HFF-Myc (cell line): ENCODE data around the gene IMPA2.
"Not testable (repeated sequence)": the region's sequence is repeated elsewhere in the genome, so short reads cannot be mapped to it uniquely, and the experiment has no call there.

Source experiments
- DNase-seq: peaks from one replicate; pipeline ENCODE4 v3.0.0-alpha.2; 2011; ENCODE audit warnings: low read depth; ENCODE audit errors: extremely low read depth
- H3K4me3 ChIP-seq: replicated peaks from 2 replicates; pipeline ENCODE4 v1.5.1; 2011; ENCODE audit warnings: low read depth, mild to moderate bottlenecking, control low read depth, low read length
- TF ChIP-seq, protein P1 (sequence below): IDR thresholded peaks from 2 replicates; pipeline ENCODE4 v1.5.1; 2012; ENCODE audit warnings: mild to moderate bottlenecking, low read depth, low read length, control low read depth; ENCODE audit errors: missing control alignments

IMPA2 gene

DNA sequence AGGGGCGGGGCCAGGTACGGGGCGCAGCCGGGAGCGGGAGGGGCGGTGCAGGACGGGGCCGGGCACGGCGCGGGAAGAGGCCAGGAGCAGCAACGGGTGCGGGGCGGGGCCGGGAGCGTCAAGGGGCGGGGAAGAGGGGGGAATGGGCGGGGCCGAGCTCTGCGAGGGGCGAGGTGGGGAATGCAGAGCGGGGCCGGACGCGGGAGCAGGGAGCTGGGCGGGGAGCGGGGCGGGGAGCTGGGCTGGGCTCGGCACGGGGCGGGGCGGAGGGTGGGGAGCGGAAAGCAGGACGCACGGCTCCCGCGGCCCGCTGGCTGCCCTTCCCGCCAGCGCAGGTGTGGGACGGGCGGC, at the start of gene IMPA2:
Gene IMPA2, plus strand, starts transcription at position 316 of the 351 bp plus-strand sequence. CDS start 163 bp downstream, outside the sequence.
- TF ChIP-seq, protein P1, sequence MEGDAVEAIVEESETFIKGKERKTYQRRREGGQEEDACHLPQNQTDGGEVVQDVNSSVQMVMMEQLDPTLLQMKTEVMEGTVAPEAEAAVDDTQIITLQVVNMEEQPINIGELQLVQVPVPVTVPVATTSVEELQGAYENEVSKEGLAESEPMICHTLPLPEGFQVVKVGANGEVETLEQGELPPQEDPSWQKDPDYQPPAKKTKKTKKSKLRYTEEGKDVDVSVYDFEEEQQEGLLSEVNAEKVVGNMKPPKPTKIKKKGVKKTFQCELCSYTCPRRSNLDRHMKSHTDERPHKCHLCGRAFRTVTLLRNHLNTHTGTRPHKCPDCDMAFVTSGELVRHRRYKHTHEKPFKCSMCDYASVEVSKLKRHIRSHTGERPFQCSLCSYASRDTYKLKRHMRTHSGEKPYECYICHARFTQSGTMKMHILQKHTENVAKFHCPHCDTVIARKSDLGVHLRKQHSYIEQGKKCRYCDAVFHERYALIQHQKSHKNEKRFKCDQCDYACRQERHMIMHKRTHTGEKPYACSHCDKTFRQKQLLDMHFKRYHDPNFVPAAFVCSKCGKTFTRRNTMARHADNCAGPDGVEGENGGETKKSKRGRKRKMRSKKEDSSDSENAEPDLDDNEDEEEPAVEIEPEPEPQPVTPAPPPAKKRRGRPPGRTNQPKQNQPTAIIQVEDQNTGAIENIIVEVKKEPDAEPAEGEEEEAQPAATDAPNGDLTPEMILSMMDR = no peak
- peak within 1 kb of the TSS; percentile 65 for H3K4me3 ChIP-seq
- DNase-seq = no peak

DNA sequence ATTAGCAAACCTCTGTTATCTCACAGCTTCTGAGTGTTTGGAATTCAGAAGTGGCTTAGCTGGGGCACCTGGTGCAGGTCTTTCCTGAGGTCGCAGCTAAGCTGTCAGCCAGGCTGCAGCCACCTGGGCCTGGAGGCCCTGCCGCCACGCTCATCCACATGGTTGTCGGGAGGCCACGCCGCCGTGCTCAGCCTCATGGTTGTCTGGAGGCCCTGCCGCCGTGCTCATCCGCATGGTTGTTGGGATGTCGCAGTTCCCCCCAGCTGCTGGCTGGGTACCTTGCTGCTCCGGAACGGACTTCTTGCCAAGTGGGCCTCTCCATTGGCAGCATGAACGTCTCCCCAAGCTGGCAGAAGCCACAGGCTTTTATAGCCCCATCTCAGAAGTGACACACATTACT, 48.9 kb upstream of the IMPA2 start:
- TF ChIP-seq, protein P1 = no peak
- H3K4me3 ChIP-seq = no peak overlapping the region
- no peak for DNase-seq

DNA sequence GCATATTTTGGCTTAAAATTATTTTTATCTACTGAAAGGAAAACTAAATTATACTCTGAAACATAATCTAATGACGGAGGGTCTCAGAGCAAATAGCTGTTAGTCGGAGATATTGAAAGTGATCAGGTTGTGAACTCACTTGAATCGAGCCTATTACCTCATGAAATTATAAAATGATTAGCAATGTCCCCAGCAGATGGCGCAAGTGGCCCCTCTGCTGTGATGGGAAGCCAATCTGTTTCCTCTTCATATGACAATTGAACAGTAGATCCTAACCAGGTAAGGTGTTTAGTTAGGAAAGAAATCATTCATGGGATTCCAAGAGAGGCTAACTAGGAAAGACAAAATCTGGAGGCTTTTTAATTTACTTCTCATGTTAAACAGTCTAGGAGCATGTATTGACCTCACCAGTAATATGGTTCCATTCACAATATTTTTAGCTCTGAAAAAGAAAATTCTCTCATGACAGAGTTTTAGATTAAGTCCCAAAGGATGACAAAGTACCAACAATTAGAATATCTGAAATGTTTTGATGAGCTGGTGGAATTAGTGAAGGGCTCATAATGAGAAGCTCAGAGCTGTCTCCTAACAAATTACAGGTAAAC, 43.3 kb upstream of the IMPA2 start:
- no peak for DNase-seq
- TF ChIP-seq, protein P1 = peak; percentile 69

DNA sequence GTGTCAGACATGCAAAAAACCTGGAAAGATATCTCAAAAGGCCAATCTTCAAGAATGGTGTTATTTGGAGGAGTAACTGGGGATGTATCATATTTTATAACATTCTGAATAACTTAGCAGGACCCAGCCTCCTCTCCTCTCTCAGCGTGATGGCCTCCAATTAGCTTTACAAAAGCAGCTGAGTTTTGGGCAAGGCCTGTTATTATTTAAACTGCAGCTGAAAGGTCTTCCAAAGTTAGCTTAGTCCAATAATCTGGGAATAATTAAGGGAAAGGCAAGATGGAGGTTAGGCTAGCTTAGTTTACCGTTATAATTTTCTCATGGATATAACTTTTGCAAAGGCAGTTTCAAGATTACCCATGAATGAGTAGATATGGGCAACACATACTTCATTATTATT, 40.4 kb upstream of the IMPA2 start:
- TF ChIP-seq, protein P1 = no peak
- H3K4me3 ChIP-seq = no peak overlapping the region
- DNase-seq = no peak

More for the DNA sequence above, 43.3 kb upstream of the IMPA2 start:
- no peak overlapping the region for H3K4me3 ChIP-seq

DNA sequence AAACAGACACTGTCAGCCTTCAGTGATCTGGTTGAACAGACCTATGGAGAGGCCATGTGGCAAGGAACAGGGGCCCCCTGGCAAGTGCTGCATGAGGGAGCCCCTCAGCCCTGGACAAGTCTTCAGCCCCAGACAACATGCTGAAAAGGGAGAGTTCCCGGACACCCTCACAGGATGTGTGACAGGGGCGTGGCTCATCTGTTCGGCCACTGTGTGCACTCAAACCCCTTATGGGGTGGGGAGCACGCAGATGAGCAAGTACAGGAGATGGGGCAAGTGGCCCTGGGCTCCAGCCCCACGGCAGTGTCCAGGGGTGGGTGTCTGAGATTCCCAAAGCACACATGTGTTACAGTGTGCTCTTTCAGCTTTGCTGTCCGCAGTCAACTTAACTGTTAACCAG, 37.8 kb upstream of the IMPA2 start:
- TF ChIP-seq, protein P1 = no peak
- DNase-seq = no peak
- no peak overlapping the region for H3K4me3 ChIP-seq

DNA sequence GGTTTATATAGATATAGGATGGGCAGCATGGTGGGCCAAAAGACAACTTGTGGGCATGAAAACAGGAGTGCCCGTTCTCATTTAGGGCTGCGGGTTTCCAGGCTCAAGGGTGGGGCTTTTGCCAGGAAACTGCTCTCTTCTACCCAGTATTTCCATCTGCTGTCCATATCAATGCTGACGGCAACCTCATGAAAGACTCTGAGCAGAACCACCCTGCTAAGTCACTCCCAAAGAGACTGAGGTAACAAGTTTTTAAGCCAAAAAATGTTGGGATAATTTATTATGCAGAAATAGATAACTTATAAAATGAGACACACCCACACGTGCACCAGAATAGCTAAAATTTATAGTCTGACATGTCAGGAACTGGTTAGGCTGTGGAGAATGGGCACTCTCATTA, 37.1 kb upstream of the IMPA2 start:
- H3K4me3 ChIP-seq = no peak overlapping the region
- TF ChIP-seq, protein P1 = no peak
- no peak for DNase-seq

DNA sequence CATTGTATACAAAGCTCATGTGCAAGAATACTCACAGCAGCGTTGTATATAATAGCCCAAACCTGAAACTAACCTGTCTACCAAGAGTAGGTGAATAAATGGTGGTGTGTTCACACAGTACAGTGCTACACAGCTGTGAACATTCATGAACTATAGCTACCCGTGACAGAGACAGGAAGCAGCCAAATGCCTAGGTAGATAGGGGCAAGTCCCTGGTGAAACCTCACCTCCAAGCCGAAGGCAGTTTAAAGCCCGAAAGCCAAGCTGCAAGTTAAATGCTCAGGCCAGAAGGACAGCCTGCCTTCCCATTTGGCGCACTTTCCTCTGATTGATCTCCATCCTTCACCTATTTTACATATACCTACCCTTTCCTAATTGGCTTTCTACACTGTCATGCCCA, 36.5 kb upstream of the IMPA2 start:
- no peak for DNase-seq
- TF ChIP-seq, protein P1 = no peak
- no peak overlapping the region for H3K4me3 ChIP-seq

DNA sequence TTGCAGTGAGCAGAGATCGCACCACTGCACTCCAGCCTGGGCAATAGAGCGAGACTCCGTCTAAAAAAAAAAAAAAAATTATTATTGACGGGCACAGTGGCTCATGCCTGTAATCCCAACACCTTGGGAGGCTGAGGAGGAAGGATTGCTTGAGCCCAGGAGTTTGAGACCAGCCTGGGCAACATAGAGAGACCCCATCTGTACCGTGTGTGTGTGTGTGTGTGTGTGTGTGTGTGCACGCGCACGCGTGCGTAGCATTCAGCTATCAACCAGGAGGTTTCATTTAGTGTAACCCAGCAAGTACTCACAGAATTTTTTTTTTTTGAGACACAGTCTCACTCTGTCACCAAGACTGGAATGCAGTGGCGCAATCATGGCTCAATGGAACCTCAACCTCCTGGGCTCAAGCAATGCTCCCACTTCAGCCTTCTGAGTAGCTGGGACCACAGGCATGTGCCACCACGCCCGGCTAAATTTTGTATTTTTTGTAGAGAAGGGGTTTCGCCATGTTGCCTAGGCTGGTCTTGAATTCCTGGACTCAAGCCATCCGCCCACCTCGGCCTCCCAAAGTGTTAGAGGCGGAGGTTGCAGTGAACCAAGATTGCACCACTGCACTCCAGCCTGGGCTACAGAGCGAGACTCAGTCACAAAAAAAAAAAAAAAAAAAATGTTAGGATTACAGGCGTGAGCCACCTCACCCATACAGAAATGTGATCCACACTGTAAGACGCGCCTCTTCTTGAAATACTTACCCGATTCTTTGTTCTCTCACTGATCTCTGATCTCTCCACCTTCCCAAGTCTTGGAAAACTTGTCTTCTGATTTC, 35.3 kb upstream of the IMPA2 start:
- H3K4me3 ChIP-seq, DNase-seq: not testable (repeated sequence)
